Adrenal gland (tissue), 5 donors: Measurements from ENCODE around the gene IQCE.

Experiments
- POLR2A ChIP-seq, 2 donors: fragments of 450-650 bp; IDR thresholded peaks; one replicate each; pipeline ENCODE4 v1.6.1; 2017; ENCODE audit warnings: antibody characterized with exemption in 2 of 2, mild to moderate bottlenecking in 2 of 2, moderate library complexity in 1 of 2
- TF ChIP-seq, protein P1 (sequence below), 6 experiments: fragments of 450-650 bp in 4 of 6; fragments of 200-600 bp in 2 of 6; sonication (generic) in 1 of 6; IDR thresholded peaks; 1 replicate in 5 of 6; 2 replicates in 1 of 6; pipeline versions ENCODE4 v1.5.1 to v1.8.0; 2016 to 2021; ENCODE audit warnings: antibody characterized with exemption in 6 of 6, mild to moderate bottlenecking in 2 of 6, moderate library complexity in 1 of 6
- donor health status: DM: no; HTN: no; CAD: no.

DNA sequence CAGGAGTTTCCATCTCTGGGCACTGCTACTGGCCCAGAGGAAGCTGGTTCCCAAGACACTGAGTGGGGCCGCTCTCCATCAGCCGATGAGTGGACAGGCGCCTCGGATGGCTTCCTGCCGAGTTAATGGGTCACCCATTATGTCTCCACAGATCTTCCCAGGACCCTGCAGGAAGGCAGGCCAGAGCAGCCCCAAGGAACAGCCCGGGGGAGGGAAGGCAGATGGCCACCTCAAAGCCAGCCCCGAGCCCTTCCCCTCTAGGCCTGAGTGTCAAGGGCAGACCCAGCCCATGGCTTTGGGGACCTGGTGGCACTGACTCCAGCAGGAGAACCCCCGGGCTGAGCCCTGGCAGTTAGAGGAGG is 42.6 kb upstream of the IQCE start:
- TF ChIP-seq, protein P1, sequence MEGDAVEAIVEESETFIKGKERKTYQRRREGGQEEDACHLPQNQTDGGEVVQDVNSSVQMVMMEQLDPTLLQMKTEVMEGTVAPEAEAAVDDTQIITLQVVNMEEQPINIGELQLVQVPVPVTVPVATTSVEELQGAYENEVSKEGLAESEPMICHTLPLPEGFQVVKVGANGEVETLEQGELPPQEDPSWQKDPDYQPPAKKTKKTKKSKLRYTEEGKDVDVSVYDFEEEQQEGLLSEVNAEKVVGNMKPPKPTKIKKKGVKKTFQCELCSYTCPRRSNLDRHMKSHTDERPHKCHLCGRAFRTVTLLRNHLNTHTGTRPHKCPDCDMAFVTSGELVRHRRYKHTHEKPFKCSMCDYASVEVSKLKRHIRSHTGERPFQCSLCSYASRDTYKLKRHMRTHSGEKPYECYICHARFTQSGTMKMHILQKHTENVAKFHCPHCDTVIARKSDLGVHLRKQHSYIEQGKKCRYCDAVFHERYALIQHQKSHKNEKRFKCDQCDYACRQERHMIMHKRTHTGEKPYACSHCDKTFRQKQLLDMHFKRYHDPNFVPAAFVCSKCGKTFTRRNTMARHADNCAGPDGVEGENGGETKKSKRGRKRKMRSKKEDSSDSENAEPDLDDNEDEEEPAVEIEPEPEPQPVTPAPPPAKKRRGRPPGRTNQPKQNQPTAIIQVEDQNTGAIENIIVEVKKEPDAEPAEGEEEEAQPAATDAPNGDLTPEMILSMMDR (IDR thresholded peaks at IDR 0.05), result no peak
- no peak for TF ChIP-seq POLR2A (IDR thresholded peaks at IDR 0.05)
